ENCODE results near the gene CLEC16A. TPM values are rescaled to one million over a fixed set of nuclear protein-coding genes. Genes with fewer than 3 reads are reported as not detected.

The CLEC16A gene
- total and polyA plus RNA-seq, 2 donors (not counting 1 experiment from before 2014, with no cell fraction given), result 21.9 to 79.5 TPM

GRCh38 chr16:11011326-11011725 lies 67.0 kb downstream of the CLEC16A start:
- H2AFZ ChIP-seq (ENCODE audit: insufficient read depth, low read depth, low read length, poor library complexity, severe bottlenecking), result no peak overlapping the region
- H3K4me1 Mint-ChIP-seq, result no peaks in the 10 kb centered on the region
- no peaks in the 10 kb centered on the region for H3K9me3 ChIP-seq (ENCODE audit: control extremely low read depth in 1 of 3, control insufficient read depth in 2 of 3, insufficient read depth in 1 of 3, low read length in 2 of 3)
- H3K27me3 Mint-ChIP-seq, result no peaks in the 10 kb centered on the region
- H3K4me3 ChIP-seq (ENCODE audit: control extremely low read depth in 1 of 5, extremely low read depth in 1 of 5, insufficient read depth in 1 of 5, low read depth in 2 of 5, low read length in 4 of 5), result no peak overlapping the region
- WGBS (ENCODE audit: insufficient coverage), result no CpG with 5 or more reads among the region's 1 CpG
- CTCF ChIA-PET, result no interaction called here
- peaks cover 9% of the 10 kb centered on the region for H4K20me1 ChIP-seq (ENCODE audit: control insufficient read depth, insufficient read depth, low read length, poor library complexity, severe bottlenecking)
- no peak overlapping the region for H3K9ac ChIP-seq (ENCODE audit: low read length)
- H3K27me3 ChIP-seq (replicated peaks in 1 of 4; ENCODE audit: control extremely low read depth in 1 of 4, control insufficient read depth in 3 of 4, insufficient read depth in 4 of 4, low read length in 3 of 4), result no peaks in the 10 kb centered on the region
- POLR2A ChIA-PET, result no interaction called here
- no peaks in the 10 kb centered on the region for H3K4me1 ChIP-seq (ENCODE audit: control insufficient read depth in 2 of 2, insufficient read depth in 2 of 2, low read length in 2 of 2)
- no peak for DNase-seq
- ATAC-seq (ENCODE audit: low read depth), result no peak
- no peak overlapping the region for H3K4me3 Mint-ChIP-seq
- no peaks in the 10 kb centered on the region for H3K9me3 Mint-ChIP-seq (ENCODE audit: insufficient read depth)
- no peaks in the 10 kb centered on the region for H3K79me2 ChIP-seq (ENCODE audit: control insufficient read depth, insufficient read depth, low read length)
- intact Hi-C loops (cut with micrococcal nuclease), result no loop called here
- peaks cover 0 to 27% of the 10 kb centered on the region in 2 experiments for H3K36me3 ChIP-seq (replicated peaks in 1 of 2; ENCODE audit: control extremely low read depth in 1 of 2, control insufficient read depth in 1 of 2, extremely low read depth in 1 of 2, insufficient read depth in 2 of 2, low read length in 1 of 2)
- H3K4me2 ChIP-seq (replicated peaks; ENCODE audit: low read depth, low read length, poor library complexity, severe bottlenecking), result no peak overlapping the region
- no peak overlapping the region for H3K27ac ChIP-seq (ENCODE audit: low read length in 2 of 2)
- no peak for TF ChIP-seq EZH2 (IDR thresholded peaks at IDR 0.05; ENCODE audit: borderline replicate concordance, insufficient read depth, low read depth, low read length, poor library complexity, severe bottlenecking)
- no peak for TF ChIP-seq CTCF (IDR thresholded peaks at IDR 0.05)
- H3K27ac Mint-ChIP-seq, result no peak overlapping the region

DNA sequence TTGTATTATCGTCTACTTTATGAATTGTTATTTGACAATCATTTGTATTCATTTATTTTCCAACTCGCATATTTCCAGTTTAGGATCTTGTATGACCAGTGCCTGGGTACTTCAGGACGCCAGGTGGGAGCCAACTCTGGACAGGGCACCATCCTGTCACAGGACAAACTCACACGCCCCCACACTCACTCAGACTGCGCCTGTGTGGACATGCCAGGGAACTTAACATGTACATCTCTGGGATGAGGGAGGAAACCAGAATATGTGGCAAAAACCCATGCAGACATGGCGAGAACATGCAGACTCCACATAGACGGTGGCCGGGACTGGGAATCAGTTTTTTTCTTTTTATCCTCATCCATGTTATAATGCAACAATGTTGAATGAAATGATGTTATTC lies 68.5 kb downstream of the CLEC16A start:
- POLR2A ChIA-PET, result no interaction called here
- Histone ChIP-seq H3K4me1 (ENCODE audit: control insufficient read depth in 2 of 2, insufficient read depth in 2 of 2, low read length in 2 of 2) (no peaks in the 10 kb centered on the region), H3K4me2 (replicated peaks; ENCODE audit: low read depth, low read length, poor library complexity, severe bottlenecking) (no peak overlapping the region), H3K36me3 (replicated peaks in 1 of 2; ENCODE audit: control extremely low read depth in 1 of 2, control insufficient read depth in 1 of 2, extremely low read depth in 1 of 2, insufficient read depth in 2 of 2, low read length in 1 of 2) (peaks cover 0 to 20% of the 10 kb centered on the region in 2 experiments), H2AFZ (ENCODE audit: insufficient read depth, low read depth, low read length, poor library complexity, severe bottlenecking) (no peak overlapping the region), H4K20me1 (ENCODE audit: control insufficient read depth, insufficient read depth, low read length, poor library complexity, severe bottlenecking) (peaks cover 9% of the 10 kb centered on the region), H3K9ac (ENCODE audit: low read length) (no peak overlapping the region), H3K27ac (ENCODE audit: low read length in 2 of 2) (no peak overlapping the region), H3K27me3 (replicated peaks in 1 of 4; ENCODE audit: control extremely low read depth in 1 of 4, control insufficient read depth in 3 of 4, insufficient read depth in 4 of 4, low read length in 3 of 4) (no peaks in the 10 kb centered on the region), H3K9me3 (ENCODE audit: control extremely low read depth in 1 of 3, control insufficient read depth in 2 of 3, insufficient read depth in 1 of 3, low read length in 2 of 3) (no peaks in the 10 kb centered on the region), H3K4me3 (ENCODE audit: control extremely low read depth in 1 of 5, extremely low read depth in 1 of 5, insufficient read depth in 1 of 5, low read depth in 2 of 5, low read length in 4 of 5) (no peak overlapping the region), H3K79me2 (ENCODE audit: control insufficient read depth, insufficient read depth, low read length) (no peaks in the 10 kb centered on the region)
- Mint-ChIP-seq H3K4me1 (no peaks in the 10 kb centered on the region), H3K9me3 (ENCODE audit: insufficient read depth) (no peaks in the 10 kb centered on the region), H3K27ac (no peak overlapping the region), H3K4me3 (no peak overlapping the region), H3K27me3 (no peaks in the 10 kb centered on the region)
- DNase-seq (no peak), ATAC-seq (ENCODE audit: low read depth) (no peak)
- CTCF ChIA-PET, result interaction anchor here (1.1 kb wide), 1 partner anchor 9 kb away, joined by 3 read pairs; no protein-coding TSS in a partner anchor
- intact Hi-C loops (cut with micrococcal nuclease), result no loop called here
- TF ChIP-seq EZH2 (IDR thresholded peaks at IDR 0.05; ENCODE audit: borderline replicate concordance, insufficient read depth, low read depth, low read length, poor library complexity, severe bottlenecking) (no peak), CTCF (IDR thresholded peaks at IDR 0.05) (no peak)
- WGBS (ENCODE audit: insufficient coverage), result no CpG with 5 or more reads among the region's 8 CpGs
